Stimulated activated CD8-positive, alpha-beta memory T cell treated with anti-CD3 and anti-CD28 coated beads, Interleukin-12 subunit alpha, Interleukin-12 subunit beta, amount 100 ng/mL, for 24 hours (primary cell): ENCODE results near the gene UNC5B.

Experiments
- DNase-seq: peaks from one replicate; pipeline ENCODE4 v3.0.0-alpha.2; 2020; ENCODE audit errors: extremely low read depth

The UNC5B gene

GRCh38 chr10:71344154-71344925 is 132.0 kb downstream of the UNC5B start:
- DNase-seq: no peak

GRCh38 chr10:71344993-71345480 is 132.7 kb downstream of the UNC5B start:
- no peak for DNase-seq

GRCh38 chr10:71345694-71346093 is 133.3 kb downstream of the UNC5B start:
- DNase-seq: no peak

- no peak for DNase-seq
These were observed 134.4 kb downstream of the UNC5B start for GRCh38 chr10:71346731-71347130.

- no peak for DNase-seq
These were observed 135.4 kb downstream of the UNC5B start for GRCh38 chr10:71347587-71348395.

GRCh38 chr10:71348850-71349249 is 136.5 kb downstream of the UNC5B start:
- DNase-seq: no peak

- DNase-seq: no peak
These were observed 137.0 kb downstream of the UNC5B start for GRCh38 chr10:71349406-71349805.

GRCh38 chr10:71351087-71351486 is 138.7 kb downstream of the UNC5B start:
- DNase-seq: no peak

- DNase-seq: no peak
These were observed 139.4 kb downstream of the UNC5B start for GRCh38 chr10:71351628-71352319.
